SHP77 (cell line): ENCODE results near the gene PALLD.

Experiments used
- DNase-seq, 2 experiments: peaks; one replicate each; lab custom pipeline; 2025; lab: John Stamatoyannopoulos, UW

PALLD gene

GRCh38 chr4:168560184-168561180, 63.6 kb downstream of the PALLD start:
- peak in 1 of 2 experiments; percentile 0 for DNase-seq

- DNase-seq = no peak
Observed at GRCh38 chr4:168562041-168562571, 65.3 kb downstream of the PALLD start.

GRCh38 chr4:168564023-168564422, 67.2 kb downstream of the PALLD start:
- no peak for DNase-seq

- no peak for DNase-seq
Observed at GRCh38 chr4:168565130-168565529, 68.3 kb downstream of the PALLD start.

GRCh38 chr4:168566726-168567125, 69.9 kb downstream of the PALLD start:
- no peak for DNase-seq

- peak in 1 of 2 experiments; percentile 20 for DNase-seq
Observed at GRCh38 chr4:168569066-168569930, 72.4 kb downstream of the PALLD start.

- DNase-seq = no peak
Observed at GRCh38 chr4:168569931-168570276, 73.1 kb downstream of the PALLD start.

GRCh38 chr4:168570466-168570865, 73.6 kb downstream of the PALLD start:
- no peak for DNase-seq

GRCh38 chr4:168572002-168572401, 75.2 kb downstream of the PALLD start:
- no peak for DNase-seq

- no peak for DNase-seq
Observed at GRCh38 chr4:168573870-168574269, 77.0 kb downstream of the PALLD start.

- DNase-seq = no peak
Observed at GRCh38 chr4:168574581-168575295, 77.9 kb downstream of the PALLD start.

- DNase-seq = no peak
Observed at GRCh38 chr4:168575473-168575872, 78.6 kb downstream of the PALLD start.

GRCh38 chr4:168577624-168578023, 80.8 kb downstream of the PALLD start:
- DNase-seq = no peak

GRCh38 chr4:168580228-168580627, 83.4 kb downstream of the PALLD start:
- no peak for DNase-seq

GRCh38 chr4:168584321-168584771, 87.5 kb downstream of the PALLD start:
- DNase-seq = no peak

GRCh38 chr4:168585168-168586091, 88.6 kb downstream of the PALLD start:
- DNase-seq = peak; percentile 29 to 30

- no peak for DNase-seq
Observed at GRCh38 chr4:168586926-168587325, 90.1 kb downstream of the PALLD start.

- DNase-seq = no peak
Observed at GRCh38 chr4:168587411-168588125, 90.7 kb downstream of the PALLD start.

- no peak for DNase-seq
Observed at GRCh38 chr4:168588916-168589531, 92.2 kb downstream of the PALLD start.
